SK-N-MC (cell line): Measurements from ENCODE around the gene ATP2A2.
A peak's percentile ranks its signal among the peaks of the same experiment; 100 is the strongest.

Experiments
- DNase-seq: peaks from one replicate; pipeline ENCODE4 v3.0.0-alpha.2; 2011; ENCODE audit warnings: low read depth, low spot score
- H3K27ac ChIP-seq: fragments of 200-600 bp; sonication (generic); 2 replicates; pipeline ENCODE4 v1.5.1; 2016; ENCODE audit warnings: mixed run types
- H3K36me3 ChIP-seq: fragments of 200-600 bp; sonication (generic); 2 replicates; pipeline ENCODE4 v1.6.1; 2017; ENCODE audit warnings: antibody characterized with exemption, low read length, mixed read lengths; ENCODE audit not compliant: insufficient read depth
- H3K4me3 ChIP-seq: fragments of 200-600 bp; sonication (generic); 2 replicates; pipeline ENCODE4 v1.5.1; 2016
- H3K9ac ChIP-seq: fragments of 200-600 bp; sonication (generic); 2 replicates; pipeline ENCODE4 v1.8.0; 2017; ENCODE audit warnings: mixed run types, mixed read lengths; ENCODE audit not compliant: insufficient read length
- H3K9me3 ChIP-seq: fragments of 200-600 bp; sonication (generic); 2 replicates; pipeline ENCODE4 v1.6.1; 2017; ENCODE audit warnings: low read depth, mild to moderate bottlenecking, antibody characterized with exemption, low read length, moderate library complexity, mixed read lengths
- EZH2 ChIP-seq: fragments of 200-600 bp; sonication (generic); IDR thresholded peaks from one replicate; pipeline ENCODE4 v1.6.1; 2017; ENCODE audit warnings: antibody characterized with exemption
- FOXP2 ChIP-seq: optimal IDR thresholded peaks from 2 replicates; pipeline ENCODE3; 2011; ENCODE audit warnings: mild to moderate bottlenecking, moderate library complexity; ENCODE audit not compliant: insufficient read depth; ENCODE audit errors: extremely low read length, control extremely low read depth
- POLR2AphosphoS5 ChIP-seq: IDR thresholded peaks from 2 replicates; pipeline ENCODE4 v1.6.1; 2012; ENCODE audit warnings: mild to moderate bottlenecking, low read depth, low read length, borderline replicate concordance

ATP2A2 gene

DNA sequence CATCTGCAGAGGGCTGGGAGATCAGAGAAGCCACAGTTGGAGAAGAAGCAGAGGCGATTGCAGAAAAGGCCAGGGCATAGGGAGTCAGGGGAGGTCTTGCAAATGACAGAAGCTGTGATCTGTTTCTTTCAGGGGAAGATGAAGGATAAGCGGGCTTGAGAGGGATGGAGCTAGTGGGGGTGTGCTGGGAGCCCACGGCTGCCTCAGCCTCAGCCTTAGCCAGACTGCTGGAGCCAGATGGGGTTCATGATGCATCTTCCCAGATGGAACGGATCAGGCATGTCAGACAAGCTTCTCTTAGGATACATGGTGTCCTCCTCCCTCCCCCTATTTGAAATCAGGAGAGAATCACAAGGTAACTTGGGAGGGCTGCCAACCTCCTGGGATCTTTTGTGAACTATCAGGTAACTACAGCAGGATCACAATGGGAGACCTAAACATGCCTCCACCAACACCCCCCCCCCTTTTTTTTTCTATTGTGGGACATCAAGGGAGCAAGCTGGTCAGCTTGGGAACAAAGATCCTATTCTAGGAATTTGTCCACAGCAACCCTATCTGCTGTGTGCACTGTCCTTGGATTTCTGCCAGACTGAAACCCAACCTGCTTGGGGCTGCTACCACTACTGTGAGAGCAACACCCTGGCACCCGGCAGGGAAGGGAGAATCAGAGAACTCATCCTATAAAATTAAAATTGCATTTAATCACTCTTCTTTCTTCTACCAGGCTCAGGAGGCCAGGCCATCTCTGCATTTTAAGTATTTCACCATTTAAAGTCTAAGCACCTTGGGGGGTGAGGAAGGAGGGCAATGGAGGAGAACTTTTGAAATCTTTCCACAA, 10.7 kb upstream of the ATP2A2 start:
- no peak for DNase-seq
- H3K27ac ChIP-seq: peak overlapping the region; percentile 53
- H3K9me3 ChIP-seq: no peaks in the 10 kb centered on the region
- H3K36me3 ChIP-seq: no peaks in the 10 kb centered on the region
- TF ChIP-seq POLR2AphosphoS5 (no peak), EZH2 (no peak), FOXP2 (no peak)
- H3K4me3 ChIP-seq: peak overlapping the region; percentile 39; the same call in 1 of the 2 replicates
- H3K9ac ChIP-seq: peak overlapping the region; percentile 35

DNA sequence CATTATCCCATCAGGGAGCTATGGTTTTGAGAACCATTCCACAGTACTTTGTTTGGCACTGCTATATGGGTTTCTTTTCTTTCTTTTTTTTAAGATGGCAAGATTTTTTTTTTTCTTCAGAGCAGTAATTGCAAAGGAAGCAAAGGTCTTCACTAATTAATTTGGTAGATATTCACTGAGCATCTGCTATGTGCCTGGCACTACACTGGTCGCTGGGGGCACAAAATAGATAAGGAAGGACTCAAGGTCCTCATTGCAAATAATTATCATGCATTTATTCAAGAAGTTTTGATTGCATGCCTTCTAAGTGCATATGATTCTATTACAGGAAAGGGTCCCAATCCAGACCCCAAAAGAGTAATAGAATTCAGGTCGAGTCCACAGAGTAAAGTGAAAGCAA, 10.0 kb upstream of the ATP2A2 start:
- no peak for DNase-seq
- no peak for TF ChIP-seq EZH2
- TF ChIP-seq POLR2AphosphoS5: no peak
- no peak for TF ChIP-seq FOXP2
- Histone ChIP-seq H3K36me3 (no peaks in the 10 kb centered on the region), H3K27ac (peak overlapping the region; percentile 53), H3K9me3 (no peaks in the 10 kb centered on the region), H3K4me3 (peak overlapping the region; percentile 0; the same call in 1 of the 2 replicates), H3K9ac (no peak overlapping the region)

DNA sequence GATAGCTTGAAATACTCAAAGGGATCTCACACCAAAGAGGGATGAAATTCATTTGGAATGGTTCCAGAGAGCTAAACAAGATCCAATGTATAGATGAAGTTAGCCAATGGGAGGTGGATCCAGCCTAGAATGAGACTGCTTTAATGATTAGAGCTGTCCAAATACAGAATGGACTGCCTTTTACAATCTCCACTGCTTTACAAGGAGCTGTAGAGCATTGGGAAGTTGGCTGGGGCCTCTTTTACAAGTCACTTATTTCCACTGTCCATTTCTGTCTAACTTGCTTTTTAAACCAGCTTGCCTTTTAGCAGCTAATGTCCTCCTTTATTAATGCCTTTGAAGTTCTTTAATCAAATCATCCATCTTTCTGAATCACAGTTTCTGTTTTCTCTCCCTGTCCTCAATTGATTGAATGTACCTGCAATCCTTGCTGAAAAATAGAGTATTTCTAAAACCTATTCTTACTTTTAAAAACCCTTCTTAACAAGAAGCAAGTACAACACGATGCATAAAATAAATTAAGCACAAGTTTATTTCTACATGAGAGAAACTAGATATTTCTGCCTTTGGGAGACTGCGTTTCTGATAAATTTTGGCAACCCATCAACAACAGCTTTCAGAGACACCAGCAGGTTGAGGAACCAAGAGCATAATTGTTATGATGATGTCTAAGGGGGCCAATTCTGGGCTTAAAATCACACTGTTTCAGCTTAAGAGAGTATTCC, 3.4 kb upstream of the ATP2A2 start:
- no peak overlapping the region for H3K9ac ChIP-seq
- TF ChIP-seq EZH2: no peak
- TF ChIP-seq POLR2AphosphoS5: no peak
- TF ChIP-seq FOXP2: no peak
- peaks cover 5% of the 10 kb centered on the region for H3K36me3 ChIP-seq
- no peak overlapping the region for H3K27ac ChIP-seq
- H3K9me3 ChIP-seq: no peaks in the 10 kb centered on the region
- no peak overlapping the region for H3K4me3 ChIP-seq
- DNase-seq: no peak

DNA sequence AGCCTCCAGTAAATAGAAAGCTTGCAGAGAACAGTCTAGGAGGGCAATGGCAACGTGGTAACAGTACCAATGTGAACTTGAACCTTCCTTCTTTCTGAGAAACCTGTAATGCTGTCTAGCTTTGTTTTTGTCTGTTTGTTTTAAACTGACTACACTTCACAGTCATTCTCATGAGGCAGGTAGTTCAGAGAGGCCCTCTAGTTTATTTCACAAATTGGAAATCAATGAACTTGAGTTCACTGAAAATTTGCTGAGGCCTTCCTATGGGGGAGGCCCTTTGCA, 2.9 kb upstream of the ATP2A2 start:
- peaks cover 11% of the 10 kb centered on the region for H3K36me3 ChIP-seq
- no peak overlapping the region for H3K9ac ChIP-seq
- no peak overlapping the region for H3K27ac ChIP-seq
- no peak overlapping the region for H3K4me3 ChIP-seq
- no peaks in the 10 kb centered on the region for H3K9me3 ChIP-seq
- no peak for DNase-seq
- TF ChIP-seq FOXP2: no peak
- no peak for TF ChIP-seq POLR2AphosphoS5
- TF ChIP-seq EZH2: no peak

DNA sequence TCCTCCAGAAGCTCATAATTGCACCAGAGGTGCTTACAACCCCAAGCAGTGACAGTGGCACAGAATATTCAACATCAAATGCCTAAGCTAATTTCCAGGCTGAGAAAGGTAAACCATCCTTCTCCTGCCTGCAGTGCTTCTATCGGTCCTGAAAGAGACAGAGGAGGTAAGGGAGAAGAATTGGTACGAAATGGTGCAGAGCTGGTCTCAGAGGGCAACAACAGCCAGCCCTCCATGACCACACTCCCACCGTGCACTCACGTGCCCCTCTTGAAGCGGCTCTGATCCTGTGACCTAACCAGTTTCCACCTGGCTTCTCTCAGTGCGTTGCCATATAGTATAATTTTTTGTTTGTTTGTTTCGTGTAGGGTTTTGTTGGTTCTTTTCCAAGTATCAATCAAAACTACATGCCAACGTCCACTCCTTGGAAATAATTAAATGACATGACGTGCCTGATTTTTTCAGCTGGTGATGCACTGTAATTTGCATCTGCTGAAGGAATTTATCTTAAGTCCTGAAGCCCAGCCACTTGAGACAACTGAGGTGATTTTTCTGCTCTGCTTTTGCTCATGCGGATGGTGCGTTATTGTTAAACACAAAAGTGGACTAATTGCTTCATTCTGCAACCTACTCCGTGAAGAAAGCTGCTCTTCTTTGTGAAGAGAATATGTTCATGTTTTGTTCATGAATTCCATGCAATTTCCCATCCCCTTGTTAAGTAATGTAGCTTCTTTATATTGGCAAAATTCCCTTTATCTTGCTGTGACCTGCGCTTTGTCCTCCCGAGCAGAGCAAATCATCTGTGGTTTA, 1.3 kb upstream of the ATP2A2 start:
- H3K36me3 ChIP-seq: peaks cover 26% of the 10 kb centered on the region
- no peak for DNase-seq
- H3K9ac ChIP-seq: peak overlapping the region; percentile 88
- no peaks in the 10 kb centered on the region for H3K9me3 ChIP-seq
- H3K4me3 ChIP-seq: peak overlapping the region; percentile 95
- peak overlapping the region; percentile 74; the same call in 1 of the 2 replicates for H3K27ac ChIP-seq
- TF ChIP-seq FOXP2: no peak

DNA sequence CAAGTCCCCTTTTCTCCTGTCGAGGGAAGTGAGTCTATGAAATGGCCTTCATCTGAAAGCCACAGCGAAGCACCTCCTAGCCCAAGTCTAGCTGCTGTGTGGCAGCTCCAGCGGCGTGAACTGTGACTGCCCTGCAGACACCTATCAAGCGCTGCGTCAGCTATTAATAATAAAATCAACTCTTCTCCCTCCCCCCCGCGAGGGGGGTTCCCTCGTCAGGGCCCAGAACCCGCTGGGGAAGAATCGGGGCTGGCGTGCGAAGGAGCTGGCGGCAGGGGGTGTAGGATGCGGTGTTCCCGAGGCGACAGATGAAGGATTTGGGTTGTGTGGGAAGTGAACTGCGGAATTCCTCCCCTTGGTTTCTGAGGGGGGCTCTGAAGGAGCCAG, 662 bp upstream of the ATP2A2 start:
- TF ChIP-seq FOXP2 (no peak), POLR2AphosphoS5 (no peak), EZH2 (no peak)
- peak overlapping the region; percentile 88 for H3K9ac ChIP-seq
- peaks cover 32% of the 10 kb centered on the region for H3K36me3 ChIP-seq
- peak overlapping the region; percentile 95 for H3K4me3 ChIP-seq
- no peaks in the 10 kb centered on the region for H3K9me3 ChIP-seq
- no peak for DNase-seq
- H3K27ac ChIP-seq: peak overlapping the region; percentile 74; the same call in 1 of the 2 replicates

DNA sequence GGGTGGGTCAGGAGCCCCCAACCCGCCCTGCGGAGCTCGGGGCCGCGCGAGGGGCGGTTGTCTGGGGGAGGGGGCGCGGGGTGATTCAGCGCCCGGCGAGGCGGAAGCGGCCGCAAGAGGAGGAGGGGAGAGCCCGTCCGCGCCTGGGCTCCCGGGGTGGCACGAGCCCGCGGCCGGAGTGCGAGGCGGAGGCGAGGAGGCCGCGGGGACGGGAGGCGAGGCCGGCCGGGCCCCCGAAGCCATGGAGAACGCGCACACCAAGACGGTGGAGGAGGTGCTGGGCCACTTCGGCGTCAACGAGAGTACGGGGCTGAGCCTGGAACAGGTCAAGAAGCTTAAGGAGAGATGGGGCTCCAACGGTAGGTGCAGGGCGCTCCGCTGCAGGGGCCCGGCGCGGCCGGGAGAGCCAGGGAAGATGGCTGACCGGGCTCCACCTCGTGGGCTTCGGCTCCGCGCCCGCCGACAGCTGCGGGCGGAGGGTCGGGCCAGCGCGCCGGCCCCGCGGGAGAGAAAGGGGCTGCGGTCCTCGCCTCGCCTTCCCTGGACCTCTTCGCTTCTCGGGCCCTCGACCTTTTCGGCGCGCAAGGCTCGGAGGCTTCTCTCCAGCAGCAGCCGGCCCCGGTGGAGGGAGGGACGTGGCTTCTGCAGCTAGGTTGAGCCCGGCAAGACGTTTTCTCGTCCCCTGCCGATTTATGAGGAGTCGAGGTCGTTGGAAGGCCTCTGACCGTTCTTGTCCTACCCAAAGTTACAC, 677 bp downstream of the ATP2A2 start:
- Histone ChIP-seq H3K4me3 (peak overlapping the region; percentile 97), H3K36me3 (peaks cover 46% of the 10 kb centered on the region), H3K9ac (peak overlapping the region; percentile 91), H3K27ac (peak overlapping the region; percentile 82), H3K9me3 (no peaks in the 10 kb centered on the region)
- no peak for DNase-seq
- 0 out of 2 replicates have a peak, but pooled peaks have one; percentile 4 for TF ChIP-seq POLR2AphosphoS5
- TF ChIP-seq EZH2: no peak
